HG03521 (cell line): Measurements from ENCODE around the gene ARID5B.
"Not testable (repeated sequence)": the region's sequence is repeated elsewhere in the genome, so short reads cannot be mapped to it uniquely, and the experiment has no call there.

ENCODE experiments used
- ATAC-seq: cut with Tn5 transposase; IDR thresholded peaks from one replicate; pipeline ENCODE4 v1.9.1; 2021; ENCODE audit warnings: mild to moderate bottlenecking, moderate library complexity; ENCODE audit not compliant: unreplicated experiment

ARID5B gene, protein sequence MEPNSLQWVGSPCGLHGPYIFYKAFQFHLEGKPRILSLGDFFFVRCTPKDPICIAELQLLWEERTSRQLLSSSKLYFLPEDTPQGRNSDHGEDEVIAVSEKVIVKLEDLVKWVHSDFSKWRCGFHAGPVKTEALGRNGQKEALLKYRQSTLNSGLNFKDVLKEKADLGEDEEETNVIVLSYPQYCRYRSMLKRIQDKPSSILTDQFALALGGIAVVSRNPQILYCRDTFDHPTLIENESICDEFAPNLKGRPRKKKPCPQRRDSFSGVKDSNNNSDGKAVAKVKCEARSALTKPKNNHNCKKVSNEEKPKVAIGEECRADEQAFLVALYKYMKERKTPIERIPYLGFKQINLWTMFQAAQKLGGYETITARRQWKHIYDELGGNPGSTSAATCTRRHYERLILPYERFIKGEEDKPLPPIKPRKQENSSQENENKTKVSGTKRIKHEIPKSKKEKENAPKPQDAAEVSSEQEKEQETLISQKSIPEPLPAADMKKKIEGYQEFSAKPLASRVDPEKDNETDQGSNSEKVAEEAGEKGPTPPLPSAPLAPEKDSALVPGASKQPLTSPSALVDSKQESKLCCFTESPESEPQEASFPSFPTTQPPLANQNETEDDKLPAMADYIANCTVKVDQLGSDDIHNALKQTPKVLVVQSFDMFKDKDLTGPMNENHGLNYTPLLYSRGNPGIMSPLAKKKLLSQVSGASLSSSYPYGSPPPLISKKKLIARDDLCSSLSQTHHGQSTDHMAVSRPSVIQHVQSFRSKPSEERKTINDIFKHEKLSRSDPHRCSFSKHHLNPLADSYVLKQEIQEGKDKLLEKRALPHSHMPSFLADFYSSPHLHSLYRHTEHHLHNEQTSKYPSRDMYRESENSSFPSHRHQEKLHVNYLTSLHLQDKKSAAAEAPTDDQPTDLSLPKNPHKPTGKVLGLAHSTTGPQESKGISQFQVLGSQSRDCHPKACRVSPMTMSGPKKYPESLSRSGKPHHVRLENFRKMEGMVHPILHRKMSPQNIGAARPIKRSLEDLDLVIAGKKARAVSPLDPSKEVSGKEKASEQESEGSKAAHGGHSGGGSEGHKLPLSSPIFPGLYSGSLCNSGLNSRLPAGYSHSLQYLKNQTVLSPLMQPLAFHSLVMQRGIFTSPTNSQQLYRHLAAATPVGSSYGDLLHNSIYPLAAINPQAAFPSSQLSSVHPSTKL

GRCh38 chr10:61900829-61901792 is at the start of gene ARID5B:
ARID5B (plus strand) TSS chr10:61901699; CDS start chr10:61901710, 11 bp downstream.
- ATAC-seq = no peak

- ATAC-seq = no peak
Measured at GRCh38 chr10:61852261-61852660, 49.2 kb upstream of the ARID5B start.

DNA sequence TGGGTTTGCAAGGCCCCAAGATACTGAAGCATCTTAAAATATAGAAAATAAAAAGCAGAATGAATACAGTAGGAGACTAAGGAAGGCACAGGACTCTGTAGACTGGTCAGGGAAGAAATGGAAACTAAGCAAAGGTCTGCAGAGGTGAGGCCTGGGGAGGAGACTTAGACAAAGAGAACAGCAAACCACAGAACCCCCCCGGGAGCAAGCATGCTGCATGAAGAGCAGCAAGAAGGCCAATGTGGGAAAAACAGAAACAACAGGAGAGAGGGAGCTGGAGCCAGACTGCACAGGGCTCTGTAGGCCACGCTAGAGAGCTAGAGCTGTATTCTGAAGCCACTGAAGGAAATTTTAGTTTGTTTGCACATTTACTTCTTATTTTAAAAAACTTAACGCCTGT is 45.7 kb upstream of the ARID5B start:
- ATAC-seq = no peak

DNA sequence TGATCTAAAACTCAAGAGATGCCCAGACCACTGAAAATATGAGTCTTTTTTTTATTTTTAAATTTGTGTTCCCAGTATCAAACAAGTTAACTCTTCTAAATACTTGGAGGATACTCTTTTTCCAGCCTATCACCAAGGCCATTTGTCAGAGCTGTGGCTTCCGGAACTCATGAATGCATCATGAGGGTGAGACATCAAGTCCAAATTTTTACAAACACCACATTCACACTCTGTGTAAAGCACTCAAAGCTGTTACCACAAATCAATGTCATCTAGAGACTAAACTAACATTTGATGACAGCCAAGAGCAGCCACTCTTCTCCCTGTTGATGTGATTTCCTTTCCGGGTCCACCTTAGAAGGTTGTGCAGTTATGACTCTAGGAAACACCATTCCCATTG is 43.8 kb upstream of the ARID5B start:
- ATAC-seq = no peak

- ATAC-seq = no peak
Measured at GRCh38 chr10:61859786-61860185, 41.7 kb upstream of the ARID5B start.

- ATAC-seq = no peak
Measured at GRCh38 chr10:61860964-61861758, 40.3 kb upstream of the ARID5B start.

GRCh38 chr10:61863981-61864380 is 37.5 kb upstream of the ARID5B start:
- ATAC-seq = no peak

GRCh38 chr10:61866700-61867368 is 34.7 kb upstream of the ARID5B start:
- ATAC-seq = no peak

DNA sequence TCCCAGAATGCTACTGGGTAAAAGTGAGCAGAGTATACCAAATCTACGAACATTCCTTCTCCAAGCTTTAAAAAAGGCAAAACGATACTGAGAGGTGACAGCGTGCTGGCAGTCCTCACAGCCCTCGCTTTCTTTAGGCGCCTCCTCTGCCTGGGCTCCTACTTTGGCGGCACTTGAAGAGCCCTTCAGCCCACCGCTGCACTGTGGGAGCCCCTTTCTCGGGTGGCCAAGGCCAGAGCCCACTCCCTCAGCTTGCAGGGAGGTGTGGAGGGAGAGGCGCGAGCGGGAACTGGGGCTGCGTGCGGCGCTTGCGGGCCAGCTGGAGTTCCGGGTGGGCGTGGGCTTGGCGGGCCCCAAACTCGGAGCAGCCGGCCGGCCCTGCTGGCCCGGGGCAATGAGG is 34.1 kb upstream of the ARID5B start:
- not testable (repeated sequence) for ATAC-seq

DNA sequence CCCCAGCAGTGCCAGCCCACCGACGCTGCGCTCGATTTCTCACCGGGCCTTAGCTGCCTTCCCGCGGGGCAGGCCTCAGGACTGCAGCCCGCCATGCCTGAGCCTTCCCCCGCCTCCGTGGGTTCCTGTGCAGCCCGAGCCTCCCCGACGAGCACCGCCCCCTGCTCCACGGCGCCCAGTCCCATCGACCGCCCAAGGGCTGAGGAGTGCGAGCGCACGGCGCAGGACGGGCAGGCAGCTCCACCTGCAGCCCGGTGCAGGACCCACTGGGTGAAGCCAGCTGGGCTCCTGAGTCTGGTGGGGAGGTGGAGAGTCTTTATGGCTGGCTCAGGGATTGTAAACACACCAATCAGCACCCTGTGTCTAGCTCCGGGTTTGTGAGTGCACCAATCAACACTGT is 33.7 kb upstream of the ARID5B start:
- ATAC-seq = not testable (repeated sequence)

DNA sequence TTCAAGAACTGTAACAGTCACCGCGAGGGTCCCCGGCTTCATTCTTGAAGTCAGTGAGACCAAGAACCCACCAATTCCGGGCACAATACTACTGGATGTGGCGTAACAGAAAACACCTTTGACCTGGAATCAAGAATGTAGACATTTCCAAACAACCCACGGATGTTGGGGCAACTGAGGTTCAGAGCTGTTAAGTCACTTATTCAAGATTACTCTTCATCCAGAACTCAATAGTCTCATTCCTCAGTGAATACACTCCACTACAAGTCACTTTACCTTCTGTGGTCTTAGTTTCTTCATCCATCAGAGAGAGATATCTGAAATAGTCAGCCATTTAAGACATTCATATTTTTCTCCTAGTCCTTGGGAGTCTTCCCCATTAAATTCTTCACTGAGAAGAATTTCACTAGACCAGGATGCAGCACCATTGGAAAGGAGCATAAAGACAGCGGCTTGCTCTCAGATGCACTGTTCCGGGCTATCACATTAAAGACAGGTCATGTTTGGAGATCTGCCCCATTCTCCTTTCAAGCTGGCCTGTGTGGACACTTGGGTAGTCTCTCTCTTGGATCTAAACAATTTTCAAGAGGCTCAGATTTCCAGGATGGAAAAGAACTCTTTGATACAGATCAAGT is 32.3 kb upstream of the ARID5B start:
- no peak for ATAC-seq

DNA sequence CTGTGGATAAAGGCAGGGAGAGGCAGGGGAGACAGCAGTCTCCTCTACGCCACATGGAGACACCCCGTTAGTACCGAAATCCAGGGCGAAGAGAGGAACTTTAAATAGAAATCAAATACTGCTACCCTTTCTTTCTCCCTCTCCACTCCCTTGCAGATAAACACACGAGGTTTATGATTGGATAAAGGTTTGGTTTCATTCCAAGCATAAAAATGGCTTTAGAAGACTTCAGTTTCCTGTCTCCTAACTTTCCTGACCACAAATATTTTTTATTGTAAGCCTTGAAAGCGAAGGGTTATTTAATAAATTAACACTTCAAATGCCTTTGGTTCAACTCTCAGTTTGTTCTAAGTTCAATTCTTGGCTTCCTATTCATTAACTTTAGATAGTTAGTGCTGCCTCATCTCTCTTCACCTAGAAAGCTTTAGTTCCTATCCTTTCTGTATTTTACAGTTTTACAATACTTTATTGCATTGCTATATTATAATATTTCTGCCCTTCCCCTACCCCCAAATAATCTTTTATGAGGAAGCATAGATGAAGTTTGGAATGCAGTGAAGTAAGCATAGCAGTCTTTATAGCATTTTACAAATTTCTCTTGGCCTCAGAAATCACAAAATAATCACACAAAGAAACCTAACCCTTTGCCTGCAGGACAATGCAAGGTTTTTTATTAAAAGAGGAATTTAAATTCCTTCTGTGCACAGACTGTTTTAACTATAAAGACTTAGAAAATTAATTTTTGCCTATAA is 31.5 kb upstream of the ARID5B start:
- no peak for ATAC-seq

DNA sequence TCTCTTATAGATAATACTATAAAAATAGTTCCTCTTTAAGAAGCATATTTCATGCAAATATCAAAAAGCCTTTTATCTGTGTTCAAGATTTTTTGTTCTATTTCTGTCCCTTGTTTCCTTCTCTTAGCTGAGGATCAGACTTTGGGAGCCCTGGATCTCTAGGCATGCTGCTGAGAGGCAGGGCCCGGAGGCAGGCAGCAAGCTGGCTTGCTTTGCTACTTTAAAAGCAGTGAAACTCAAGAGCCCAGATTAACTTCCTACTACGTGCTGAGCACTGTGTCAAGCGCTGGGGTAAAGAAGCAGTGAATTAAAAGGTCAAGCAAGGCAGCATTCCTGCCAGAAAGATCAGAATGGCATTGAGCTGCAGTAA is 31.0 kb upstream of the ARID5B start:
- no peak for ATAC-seq

GRCh38 chr10:61871487-61871886 is 30.0 kb upstream of the ARID5B start:
- ATAC-seq = no peak

DNA sequence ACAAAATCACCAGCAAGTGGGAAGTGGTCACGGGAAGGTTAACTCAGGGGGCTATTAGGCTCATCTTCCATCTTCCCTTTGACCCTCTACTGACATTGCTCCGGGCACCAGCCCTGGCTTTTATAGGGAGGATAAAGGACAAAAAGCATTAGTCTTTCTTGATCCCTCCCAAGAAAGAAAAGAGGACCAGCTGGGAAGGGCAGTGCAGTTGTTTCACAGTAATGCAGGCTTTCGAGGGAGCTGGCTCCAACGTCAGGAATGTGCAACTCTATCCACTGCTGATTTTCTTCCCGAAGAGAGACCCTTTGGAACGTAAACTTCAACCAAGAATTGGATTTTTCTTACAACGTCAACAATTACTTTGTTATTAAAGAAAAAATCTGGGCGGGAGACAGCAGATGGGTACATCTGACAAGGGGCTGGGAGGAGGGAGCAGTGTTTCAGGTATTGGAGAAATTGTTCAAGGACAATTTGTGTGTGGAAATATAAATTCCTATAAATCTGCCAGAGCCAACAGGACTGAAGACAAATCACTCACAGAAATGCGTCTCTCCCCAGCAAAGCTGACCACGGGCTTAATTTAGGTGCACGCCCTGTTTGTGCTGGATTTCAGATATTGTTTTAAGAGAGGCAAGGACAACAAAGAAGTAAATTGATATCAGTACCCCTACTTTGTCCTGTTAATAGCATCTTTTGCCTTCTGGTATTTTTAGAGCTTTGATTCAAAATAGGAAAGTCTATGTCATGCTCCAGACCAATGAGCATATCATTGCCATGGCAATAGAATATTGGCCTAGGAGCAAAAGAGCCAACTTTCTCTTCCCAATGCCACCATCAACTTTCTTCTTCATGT is 23.4 kb upstream of the ARID5B start:
- ATAC-seq = no peak

DNA sequence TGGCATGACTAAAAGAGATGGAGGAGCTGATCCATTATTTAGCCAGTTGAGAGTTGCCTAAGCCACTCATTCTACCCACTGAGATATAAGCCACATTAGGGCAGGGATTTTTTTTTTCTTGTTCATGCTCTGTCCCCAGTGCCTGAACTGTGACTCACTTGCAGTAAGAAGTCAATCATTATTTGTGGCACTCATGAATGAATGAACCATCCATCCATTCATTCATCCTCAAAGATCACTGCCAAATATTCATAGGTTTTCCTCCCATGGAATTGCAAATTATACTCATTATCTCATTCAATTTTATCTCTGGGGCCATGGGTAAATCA is 22.8 kb upstream of the ARID5B start:
- no peak for ATAC-seq
